Progenitor cell of endocrine pancreas (in vitro differentiated cells): ENCODE measurements around the gene WDR7. TPM values are rescaled to one million over a fixed set of nuclear protein-coding genes. Genes with fewer than 3 reads are reported as not detected.

Experiments used
- DNase-seq: peaks from one replicate; pipeline ENCODE4 v3.0.0; 2021; ENCODE audit warnings: low spot score; ENCODE audit not compliant: unreplicated experiment
- H3K27ac Mint-ChIP-seq: 2 replicates; pipeline ENCODE4 v1.8.0; 2021; ENCODE audit warnings: mild to moderate bottlenecking, moderate library complexity, mixed read lengths
- H3K27me3 Mint-ChIP-seq: 2 replicates; pipeline ENCODE4 v1.8.0; 2021; ENCODE audit warnings: mixed read lengths
- H3K36me3 Mint-ChIP-seq: 2 replicates; pipeline ENCODE4 v1.8.0; 2022; ENCODE audit warnings: mixed read lengths; ENCODE audit not compliant: insufficient read depth
- H3K4me1 Mint-ChIP-seq: 2 replicates; pipeline ENCODE4 v1.8.0; 2021; ENCODE audit warnings: low read depth, mixed read lengths
- H3K4me3 Mint-ChIP-seq: 2 replicates; pipeline ENCODE4 v1.8.0; 2021; ENCODE audit warnings: low read depth, mild to moderate bottlenecking, moderate library complexity, mixed read lengths
- H3K9me3 Mint-ChIP-seq: 2 replicates; pipeline ENCODE4 v1.8.0; 2021; ENCODE audit warnings: low read depth, mixed read lengths
- CTCF ChIP-seq: fragments of 200-600 bp; sonication (generic); IDR thresholded peaks from one replicate; pipeline ENCODE4 v1.5.0; 2021; ENCODE audit warnings: antibody characterized with exemption, mild to moderate bottlenecking; ENCODE audit not compliant: unreplicated experiment
- total RNA-seq: library from RNA; stranded (reverse); gene quantifications from 2 replicates; pipeline ENCODE4 v1.2.1, GENCODE V29; 2021

The WDR7 gene
- total RNA-seq, 1 donor from 2014 or later, result 23.2 TPM

- TF ChIP-seq CTCF, result no peak
- Mint-ChIP-seq H3K36me3 (no peaks in the 10 kb centered on the region), H3K4me1 (peaks cover 2% of the 10 kb centered on the region), H3K27ac (no peak overlapping the region), H3K27me3 (no peaks in the 10 kb centered on the region), H3K9me3 (no peaks in the 10 kb centered on the region), H3K4me3 (no peak overlapping the region)
- no peak for DNase-seq
Observed at GRCh38 chr18:56929886-56930285, 278.7 kb downstream of the WDR7 start.

GRCh38 chr18:56933472-56933871, 282.3 kb downstream of the WDR7 start:
- Mint-ChIP-seq H3K4me1 (no peaks in the 10 kb centered on the region), H3K4me3 (no peak overlapping the region), H3K36me3 (no peaks in the 10 kb centered on the region), H3K27ac (no peak overlapping the region), H3K9me3 (no peaks in the 10 kb centered on the region), H3K27me3 (no peaks in the 10 kb centered on the region)
- no peak for TF ChIP-seq CTCF
- no peak for DNase-seq

GRCh38 chr18:56934131-56934530, 283.0 kb downstream of the WDR7 start:
- DNase-seq, result no peak
- no peak for TF ChIP-seq CTCF
- no peak overlapping the region for H3K4me3 Mint-ChIP-seq
- no peaks in the 10 kb centered on the region for H3K4me1 Mint-ChIP-seq
- H3K9me3 Mint-ChIP-seq, result no peaks in the 10 kb centered on the region
- no peaks in the 10 kb centered on the region for H3K27me3 Mint-ChIP-seq
- H3K36me3 Mint-ChIP-seq, result no peaks in the 10 kb centered on the region
- H3K27ac Mint-ChIP-seq, result no peak overlapping the region

GRCh38 chr18:56934906-56935305, 283.7 kb downstream of the WDR7 start:
- Mint-ChIP-seq H3K4me1 (no peaks in the 10 kb centered on the region), H3K27ac (no peak overlapping the region), H3K9me3 (no peaks in the 10 kb centered on the region), H3K27me3 (no peaks in the 10 kb centered on the region), H3K36me3 (no peaks in the 10 kb centered on the region), H3K4me3 (no peak overlapping the region)
- DNase-seq, result no peak
- TF ChIP-seq CTCF, result no peak

GRCh38 chr18:56935434-56936040, 284.4 kb downstream of the WDR7 start:
- Mint-ChIP-seq H3K36me3 (no peaks in the 10 kb centered on the region), H3K9me3 (no peaks in the 10 kb centered on the region), H3K4me1 (no peaks in the 10 kb centered on the region), H3K27ac (no peak overlapping the region), H3K27me3 (no peaks in the 10 kb centered on the region), H3K4me3 (no peak overlapping the region)
- no peak for DNase-seq
- no peak for TF ChIP-seq CTCF
